GM18526 (cell line): Measurements from ENCODE around the gene UPB1.

Experiments
- POLR2A ChIP-seq: IDR thresholded peaks from 3 replicates; pipeline ENCODE4 v1.6.1; 2011; ENCODE audit not compliant: insufficient read length; ENCODE audit errors: extremely low read depth

Gene UPB1

GRCh38 chr22:24497841-24498258, 2.7 kb downstream of the UPB1 start:
- no peak for TF ChIP-seq POLR2A

- no peak for TF ChIP-seq POLR2A
Measured at GRCh38 chr22:24498824-24499223, 3.7 kb downstream of the UPB1 start.

- no peak for TF ChIP-seq POLR2A
Measured at GRCh38 chr22:24499706-24500276, 4.7 kb downstream of the UPB1 start.

GRCh38 chr22:24500277-24500820, 5.2 kb downstream of the UPB1 start:
- no peak for TF ChIP-seq POLR2A

GRCh38 chr22:24501301-24502005, 6.3 kb downstream of the UPB1 start:
- no peak for TF ChIP-seq POLR2A

GRCh38 chr22:24502034-24502433, 6.9 kb downstream of the UPB1 start:
- no peak for TF ChIP-seq POLR2A

- no peak for TF ChIP-seq POLR2A
Measured at GRCh38 chr22:24502541-24502940, 7.4 kb downstream of the UPB1 start.

GRCh38 chr22:24503137-24503842, 8.2 kb downstream of the UPB1 start:
- no peak for TF ChIP-seq POLR2A

- TF ChIP-seq POLR2A = no peak
Measured at GRCh38 chr22:24503843-24504338, 8.8 kb downstream of the UPB1 start.

- TF ChIP-seq POLR2A = no peak
Measured at GRCh38 chr22:24504540-24504939, 9.4 kb downstream of the UPB1 start.

GRCh38 chr22:24504956-24505736, 10.0 kb downstream of the UPB1 start:
- no peak for TF ChIP-seq POLR2A

- no peak for TF ChIP-seq POLR2A
Measured at GRCh38 chr22:24506802-24507438, 11.8 kb downstream of the UPB1 start.

- TF ChIP-seq POLR2A = no peak
Measured at GRCh38 chr22:24507716-24508115, 12.6 kb downstream of the UPB1 start.

- TF ChIP-seq POLR2A = no peak
Measured at GRCh38 chr22:24510637-24511625, 15.8 kb downstream of the UPB1 start.

GRCh38 chr22:24512043-24512442, 16.9 kb downstream of the UPB1 start:
- TF ChIP-seq POLR2A = no peak
